SK-MEL-5 (cell line): ENCODE data around the gene IFNGR1. TPM values are rescaled to one million over a fixed set of nuclear protein-coding genes. Genes with fewer than 3 reads are reported as not detected.
A peak's percentile ranks its signal among the peaks of the same experiment; 100 is the strongest.

Source experiments
- DNase-seq: peaks from one replicate; pipeline ENCODE4 v3.0.0-alpha.2; 2016; ENCODE audit warnings: low read depth, low spot score
- in situ Hi-C: cut with HindIII; loops from 2 replicates; pipeline ENCODE4 v1.10.0; 2016; ENCODE audit warnings: low sequenced_read_pairs, high pct_unique_total_duplicates, low pct_unique_long_range_greater_than_20kb
- total RNA-seq: library from RNA; depleted of rRNA; stranded (reverse); fragments of >200 nt; shearing (Covaris generic); gene quantifications from 2 replicates; pipeline ENCODE4 v1.2.3, GENCODE V29; 2014

IFNGR1 gene
- total RNA-seq, 1 experiment from 2014 or later: 42.9 TPM

DNA sequence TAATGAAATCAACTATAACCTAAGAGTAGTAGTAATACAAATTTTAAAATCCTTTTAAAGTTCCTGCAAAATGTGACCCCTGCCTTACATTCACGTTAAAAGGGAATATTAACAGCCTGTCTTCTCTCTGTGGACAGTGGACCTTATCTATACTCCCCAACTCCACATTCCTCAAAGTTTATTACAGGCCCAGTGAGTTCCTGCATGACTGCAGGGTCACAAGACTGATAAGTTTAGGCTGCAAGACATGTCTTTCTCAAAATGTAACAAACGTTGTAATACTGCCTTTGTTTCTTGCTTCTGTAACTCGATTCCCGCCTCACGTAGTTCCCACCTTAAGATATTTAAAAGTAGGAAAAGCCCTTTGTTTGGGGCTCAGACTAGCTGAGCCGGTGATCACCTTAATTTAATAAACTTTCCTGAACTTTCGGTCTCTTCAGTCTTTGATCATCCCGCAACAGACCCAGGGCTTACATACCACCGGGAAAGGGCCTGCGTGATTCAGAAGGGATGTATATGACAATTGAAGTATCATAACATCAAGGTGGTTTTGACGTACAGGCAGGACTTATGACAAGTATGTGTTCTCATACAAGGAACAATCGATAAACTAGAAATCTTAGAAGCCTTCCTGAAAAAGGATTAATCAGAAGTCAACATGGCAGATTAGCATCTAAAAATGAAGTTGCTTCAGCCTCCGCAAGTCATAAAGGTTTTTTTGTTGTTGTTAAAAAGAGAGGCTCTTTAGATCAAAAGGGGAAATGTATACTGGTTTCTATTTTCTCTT is 48.7 kb downstream of the IFNGR1 start:
- in situ Hi-C loops: no loop called here
- no peak for DNase-seq

DNA sequence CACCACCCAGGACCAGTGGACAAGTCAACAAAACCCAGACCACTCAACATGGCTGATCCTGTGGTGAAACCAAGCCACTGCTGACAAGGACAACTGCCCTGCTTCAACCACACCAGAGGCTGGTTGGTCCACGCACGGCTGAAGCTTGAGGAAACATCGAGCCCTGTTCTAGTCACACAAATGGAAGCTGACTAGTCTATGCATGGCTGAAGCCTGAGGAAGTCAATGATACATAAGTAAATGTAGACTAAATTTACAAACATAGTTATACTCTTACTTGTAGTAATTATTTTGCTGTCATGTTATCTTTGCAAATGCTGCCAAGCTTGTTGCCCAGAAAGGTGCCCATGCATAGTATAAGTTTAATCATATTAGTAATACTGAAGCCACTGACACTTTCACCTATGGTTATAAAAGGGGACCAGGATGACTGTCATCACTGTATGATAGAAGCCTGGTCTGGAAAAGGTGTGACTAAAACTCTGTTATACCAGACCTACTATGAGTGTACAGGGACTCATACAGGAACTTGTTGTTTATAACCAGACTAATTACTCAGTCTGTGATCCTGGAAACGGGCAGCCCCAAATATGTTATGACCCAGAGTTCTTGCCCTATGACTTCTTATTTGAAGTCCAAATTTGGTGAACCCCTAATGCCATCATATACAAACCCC is 51.3 kb downstream of the IFNGR1 start:
- DNase-seq: no peak
- in situ Hi-C loops: no loop called here

DNA sequence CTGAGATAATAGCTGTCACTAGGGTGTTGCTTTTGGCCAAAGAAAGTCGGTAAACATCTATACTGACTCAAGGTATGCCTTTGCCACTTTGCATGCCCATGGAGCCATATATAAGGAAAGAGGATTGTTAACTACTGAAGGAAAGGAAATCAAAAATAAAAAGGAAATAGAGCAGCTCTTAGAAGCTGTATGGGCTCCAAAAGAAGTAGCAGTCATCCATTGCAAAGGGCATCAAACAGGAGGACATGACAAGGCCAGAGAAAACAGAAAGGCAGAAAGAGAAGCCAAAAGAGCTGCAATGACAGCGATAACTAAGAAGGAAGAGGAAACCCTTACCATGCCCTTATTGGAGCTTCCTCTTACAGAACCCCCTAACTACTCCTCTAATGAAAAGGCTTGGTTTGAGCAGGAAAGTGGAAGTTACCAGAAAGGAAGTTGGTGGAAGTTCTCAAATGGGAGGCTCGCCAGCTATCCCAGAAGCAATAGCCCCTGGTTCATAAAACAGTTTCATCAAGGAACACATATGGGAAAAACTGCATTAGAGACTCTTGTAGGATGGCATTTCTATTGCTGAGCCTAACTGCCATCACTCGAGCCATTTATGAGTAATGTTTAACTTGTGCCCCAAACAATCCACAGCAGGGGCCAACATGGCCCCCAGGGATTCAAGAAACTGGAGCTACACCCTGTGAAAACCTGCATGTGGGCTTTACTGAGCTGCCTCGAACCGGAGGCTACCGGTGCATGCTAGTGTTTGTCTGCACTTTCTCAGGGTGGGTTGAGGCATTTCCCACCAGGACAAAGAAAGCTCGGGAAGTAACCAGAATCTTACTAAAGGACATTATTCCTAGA is 52.7 kb downstream of the IFNGR1 start:
- in situ Hi-C loops: no loop called here
- no peak for DNase-seq

DNA sequence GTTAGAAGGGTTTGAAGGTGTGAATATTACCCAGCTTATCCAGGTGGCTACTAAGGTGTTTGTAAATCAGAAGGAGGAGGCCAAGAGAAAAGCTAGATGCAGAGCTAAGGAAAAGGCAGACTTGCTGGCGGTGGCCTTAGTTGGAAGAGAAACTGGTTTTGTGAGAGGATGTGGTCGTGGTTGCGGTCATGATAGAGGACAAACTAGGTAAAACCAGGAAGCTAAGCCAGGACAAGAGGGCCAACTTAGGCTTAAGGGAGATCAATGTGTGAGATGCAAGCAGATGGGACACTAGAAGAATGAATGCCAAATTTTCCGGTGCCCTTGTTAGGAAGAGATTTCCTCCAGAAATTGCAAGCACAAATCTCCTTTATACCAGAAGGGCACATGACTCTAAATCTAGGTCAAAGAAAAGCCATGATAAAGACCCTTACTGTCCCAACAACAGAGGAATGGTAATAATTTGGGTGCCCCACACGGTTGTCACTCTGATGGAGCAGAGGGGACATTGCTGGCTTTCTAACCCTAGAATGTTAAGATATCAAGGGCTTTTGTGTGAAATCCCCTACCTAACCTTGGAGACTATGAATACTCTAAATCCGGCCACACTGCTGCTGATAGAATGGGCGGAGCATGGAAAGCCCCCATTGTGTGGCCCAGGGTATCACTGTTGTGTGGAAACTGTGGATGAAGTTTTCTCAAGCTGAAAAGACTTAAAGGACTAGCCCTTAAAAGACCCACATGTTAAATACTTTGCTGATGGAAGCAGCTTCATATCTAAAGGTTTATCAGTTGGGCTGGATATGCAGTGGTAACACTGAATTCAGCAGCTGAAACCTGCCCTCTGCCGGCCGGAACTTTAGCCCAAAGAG is 53.6 kb downstream of the IFNGR1 start:
- in situ Hi-C loops: no loop called here
- peak; percentile 74 for DNase-seq

DNA sequence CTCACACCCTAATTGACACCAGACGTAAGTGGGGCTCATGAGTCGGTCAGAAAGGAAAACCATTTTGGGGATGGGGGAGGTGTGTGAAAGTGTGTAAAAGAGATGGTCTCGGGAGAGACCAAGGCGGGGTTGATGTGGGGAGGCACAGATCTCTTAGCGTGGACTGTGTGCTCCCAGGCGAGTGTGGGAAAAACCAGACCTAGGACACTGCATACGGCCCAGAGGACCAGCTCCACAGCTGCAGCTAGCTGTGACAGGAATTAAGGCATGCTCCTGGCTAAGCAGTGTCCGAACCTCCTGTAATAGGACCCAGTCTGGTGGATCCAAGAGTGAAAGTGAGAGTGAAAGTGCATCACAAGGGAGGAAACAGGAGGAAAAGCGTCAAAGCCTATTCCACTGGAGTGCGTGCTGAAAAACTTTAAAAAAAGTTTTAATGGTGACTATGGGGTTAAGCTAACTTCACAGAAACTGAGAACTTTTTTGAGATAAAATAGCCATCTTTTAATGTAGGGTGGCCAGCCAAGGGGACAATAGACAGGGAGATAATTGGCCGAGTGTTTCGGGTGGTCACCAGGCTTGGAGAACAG is 55.4 kb downstream of the IFNGR1 start:
- in situ Hi-C loops: no loop called here
- DNase-seq: no peak

DNA sequence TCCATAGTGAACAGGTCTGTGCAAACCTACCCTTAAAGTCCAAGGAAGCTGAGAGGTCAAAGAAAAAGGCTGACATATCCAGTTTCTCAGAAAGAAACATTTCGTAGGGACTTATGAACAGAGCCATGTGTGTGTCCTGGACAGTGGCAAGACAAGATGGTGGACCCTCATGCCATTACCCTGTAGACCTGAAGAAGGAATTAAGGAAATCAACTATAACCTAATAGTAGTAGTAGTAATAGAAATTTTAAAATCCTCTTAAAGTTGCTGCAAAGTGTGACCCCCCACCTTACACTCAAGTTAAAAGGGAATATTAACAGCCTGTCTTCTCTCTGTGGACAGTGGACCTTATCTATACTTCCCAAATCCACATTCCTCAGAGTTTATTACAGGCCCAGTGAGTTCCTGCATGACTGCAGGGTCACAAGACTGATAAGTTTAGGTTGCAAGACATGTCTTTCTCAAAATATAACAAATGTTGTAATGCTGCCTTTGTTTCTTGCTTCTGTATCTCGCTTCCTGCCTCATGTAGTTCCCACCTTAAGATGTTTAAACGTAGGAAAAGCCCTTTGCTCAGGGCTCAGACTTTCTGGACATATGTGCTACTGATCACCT is 56.4 kb downstream of the IFNGR1 start:
- in situ Hi-C loops: no loop called here
- no peak for DNase-seq

DNA sequence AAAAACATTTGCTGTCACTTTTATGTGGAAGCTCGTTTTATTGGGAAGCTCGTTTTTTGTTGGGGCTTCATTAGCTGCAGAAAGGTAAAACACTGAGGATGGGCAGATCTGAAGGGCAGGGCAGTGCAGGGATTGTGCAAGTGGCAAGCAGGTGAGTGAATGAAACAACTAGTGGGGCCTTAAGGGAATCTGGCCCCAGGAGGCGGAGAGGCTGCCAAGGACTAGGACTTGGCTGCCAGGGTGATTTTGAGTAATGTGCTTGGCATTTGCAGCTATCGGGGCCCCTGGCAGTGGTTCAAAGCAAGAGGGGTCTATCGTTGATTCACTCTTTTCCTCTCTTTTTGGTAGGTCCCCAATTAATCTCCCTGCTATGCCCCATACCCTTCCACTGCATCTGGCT is 57.2 kb downstream of the IFNGR1 start:
- in situ Hi-C loops: no loop called here
- DNase-seq: no peak

DNA sequence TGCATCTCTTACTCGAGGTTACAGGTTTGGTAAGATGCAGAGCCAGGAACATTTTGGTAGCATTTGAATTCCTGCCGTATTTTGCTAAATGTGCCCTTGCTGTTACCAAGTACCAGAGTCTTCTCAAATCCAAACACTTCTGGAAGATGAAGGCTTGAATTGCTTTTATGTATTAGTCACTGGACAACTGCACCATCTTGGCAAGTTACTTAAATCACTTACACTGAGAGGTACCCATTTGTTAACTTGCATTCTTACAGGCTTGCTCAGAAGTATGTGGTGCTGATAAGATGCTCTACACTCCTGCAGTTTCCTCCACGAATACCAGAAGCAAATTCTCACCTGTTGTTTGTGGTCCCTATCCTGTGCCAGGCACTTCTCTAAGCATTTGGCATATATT is 58.4 kb downstream of the IFNGR1 start:
- DNase-seq: no peak
- in situ Hi-C loops: no loop called here

DNA sequence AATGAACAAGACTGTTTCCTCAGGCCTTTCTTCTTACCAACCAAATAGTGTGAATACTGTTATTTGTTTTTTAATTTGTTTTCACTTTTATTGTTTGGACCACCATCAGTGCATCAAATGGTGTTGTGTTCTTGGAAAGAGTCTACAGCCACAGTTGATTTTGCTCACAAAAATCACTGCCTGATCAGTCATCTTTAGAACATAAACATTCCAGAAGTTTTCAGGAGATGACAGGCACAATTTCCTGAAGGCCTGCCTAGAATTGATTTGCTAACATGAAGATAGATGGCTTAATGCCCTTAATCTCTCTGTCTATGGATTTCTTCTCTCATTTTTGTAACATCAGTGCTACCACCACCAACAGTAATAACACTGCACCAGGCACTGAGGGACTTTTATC is 59.3 kb downstream of the IFNGR1 start:
- DNase-seq: no peak
- in situ Hi-C loops: no loop called here

DNA sequence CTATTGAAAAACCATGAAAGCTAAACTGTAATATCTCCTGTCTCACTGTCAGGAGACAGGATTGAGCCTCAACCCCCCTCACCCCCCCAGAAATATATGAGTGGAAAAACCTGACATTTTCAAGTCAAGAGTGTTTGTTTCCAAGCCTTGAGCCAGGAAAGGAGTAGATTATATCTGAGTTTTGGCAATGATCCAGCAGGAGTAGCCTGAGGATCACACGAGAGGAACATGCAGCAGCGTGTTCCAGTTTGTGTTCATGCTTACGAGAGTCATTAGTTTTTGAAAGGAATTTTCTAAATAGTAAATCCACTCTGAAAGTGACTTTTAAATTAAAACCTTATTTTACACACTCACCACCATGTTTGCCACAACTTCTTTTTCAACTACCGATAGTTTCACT is 61.6 kb downstream of the IFNGR1 start:
- in situ Hi-C loops: no loop called here
- DNase-seq: no peak

DNA sequence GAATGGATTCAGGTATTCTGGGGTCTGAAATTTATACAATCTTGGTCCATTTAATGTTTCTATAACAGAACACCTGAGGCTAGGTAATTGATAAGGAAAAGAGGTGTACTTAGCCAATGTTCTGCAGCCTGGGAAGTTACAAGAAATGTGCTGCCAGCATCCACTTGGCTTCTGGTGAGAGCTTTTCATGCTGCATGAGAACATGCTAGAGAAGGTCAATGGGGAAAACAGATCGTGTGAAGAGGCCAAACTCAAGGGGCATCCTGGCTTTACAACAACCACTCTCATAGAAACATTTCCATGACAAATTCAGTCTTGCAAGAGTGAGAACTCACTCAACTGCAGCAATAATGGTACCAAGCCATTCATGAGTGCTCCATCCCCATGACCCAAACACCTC is 62.5 kb downstream of the IFNGR1 start:
- DNase-seq: no peak
- in situ Hi-C loops: no loop called here

DNA sequence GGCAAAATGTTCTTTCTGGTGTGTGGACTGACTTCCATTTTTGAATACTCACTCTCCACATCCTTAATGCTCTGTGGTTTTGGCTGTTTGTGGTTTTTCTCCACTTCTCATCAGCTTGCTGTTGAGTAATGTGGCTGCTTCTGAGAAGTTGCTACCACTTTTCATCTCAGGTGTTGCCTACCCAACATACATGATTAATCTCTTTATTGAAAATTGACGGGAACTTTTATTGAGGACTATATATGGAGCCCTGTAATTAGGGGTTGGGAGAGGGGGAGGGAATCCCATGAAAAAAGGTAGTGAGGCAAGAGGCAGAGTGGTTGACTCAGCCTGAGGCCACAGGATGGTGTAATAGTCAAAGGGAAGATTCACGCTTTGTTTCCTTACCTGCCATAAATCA is 63.4 kb downstream of the IFNGR1 start:
- DNase-seq: no peak
- in situ Hi-C loops: no loop called here

DNA sequence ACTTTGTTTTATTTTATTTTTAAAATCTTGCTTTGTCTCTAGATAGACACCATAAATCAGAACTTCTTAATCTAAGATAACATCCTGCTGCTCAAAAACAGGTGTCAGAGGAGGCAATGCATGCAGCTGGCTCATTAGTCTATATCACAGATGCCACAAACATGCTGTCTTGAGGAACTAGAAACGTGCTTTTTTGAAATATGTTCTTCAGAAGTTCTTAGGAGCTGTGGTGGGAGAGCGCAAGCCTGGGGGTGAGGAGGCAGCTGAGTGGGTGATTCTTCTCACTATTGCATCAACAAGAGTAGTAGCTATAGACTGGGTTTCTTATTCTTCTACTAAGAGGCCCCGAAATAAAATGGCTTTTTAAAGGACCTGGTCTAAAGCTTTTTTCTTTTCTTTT is 69.1 kb downstream of the IFNGR1 start:
- DNase-seq: no peak
- in situ Hi-C loops: no loop called here

DNA sequence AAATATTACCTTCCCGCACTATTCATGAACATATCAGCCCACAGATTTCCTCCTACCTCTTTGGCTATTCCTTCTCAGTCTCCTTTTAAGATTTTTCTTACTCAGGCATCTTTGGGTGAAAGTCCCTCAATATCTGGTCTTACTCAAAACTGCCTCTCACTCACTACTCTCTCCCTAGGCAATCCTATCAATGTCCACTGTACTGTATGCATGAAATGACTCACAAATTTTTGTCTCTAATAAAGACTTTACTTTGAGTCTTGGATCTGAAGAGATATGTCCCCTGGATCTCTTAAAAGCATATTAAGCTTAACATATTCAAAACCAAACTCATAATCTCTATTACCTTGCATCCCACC is 70.2 kb downstream of the IFNGR1 start:
- in situ Hi-C loops: no loop called here
- no peak for DNase-seq

DNA sequence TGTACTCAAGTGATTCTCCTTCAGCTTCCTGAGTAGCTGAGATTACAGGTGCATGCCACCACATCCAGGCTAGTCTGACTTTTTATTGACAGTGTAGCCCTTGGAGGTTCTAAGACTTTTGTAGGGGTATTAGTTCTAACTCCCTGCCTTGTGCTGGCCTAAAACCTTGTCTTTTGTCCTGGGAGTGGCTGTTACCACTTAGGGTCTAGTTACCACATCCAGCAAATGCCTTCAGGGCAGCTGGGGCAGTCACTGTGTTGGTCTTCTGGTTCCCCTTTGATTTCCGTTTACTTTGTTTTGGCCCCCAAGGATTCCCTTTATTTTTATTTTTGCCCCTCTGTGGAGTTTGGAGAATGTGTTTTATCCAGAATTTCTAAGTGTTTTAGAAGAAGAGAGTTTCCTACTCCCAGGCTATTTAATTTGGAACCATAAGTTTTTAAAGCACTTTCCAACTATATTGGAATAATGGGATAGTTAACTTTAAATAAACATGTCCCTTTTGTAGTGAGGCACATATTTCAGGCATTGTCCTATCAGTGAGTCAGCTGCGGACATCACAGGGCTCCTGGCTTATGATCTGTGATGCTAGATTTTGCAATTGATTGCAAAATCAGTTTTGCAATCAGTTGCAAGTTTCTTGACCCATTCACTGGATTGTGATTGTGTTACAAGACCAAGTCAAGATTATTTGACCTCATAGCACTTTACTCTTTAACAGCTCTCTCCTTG is 70.7 kb downstream of the IFNGR1 start:
- in situ Hi-C loops: no loop called here
- no peak for DNase-seq
